ENCODE measurements around the gene LPAR1. TPM values are rescaled to one million over a fixed set of nuclear protein-coding genes. Genes with fewer than 3 reads are reported as not detected.

Gene LPAR1
- polyA plus RNA-seq, 3 donors: 15.1 to 18.1 (median 17.5) TPM

DNA sequence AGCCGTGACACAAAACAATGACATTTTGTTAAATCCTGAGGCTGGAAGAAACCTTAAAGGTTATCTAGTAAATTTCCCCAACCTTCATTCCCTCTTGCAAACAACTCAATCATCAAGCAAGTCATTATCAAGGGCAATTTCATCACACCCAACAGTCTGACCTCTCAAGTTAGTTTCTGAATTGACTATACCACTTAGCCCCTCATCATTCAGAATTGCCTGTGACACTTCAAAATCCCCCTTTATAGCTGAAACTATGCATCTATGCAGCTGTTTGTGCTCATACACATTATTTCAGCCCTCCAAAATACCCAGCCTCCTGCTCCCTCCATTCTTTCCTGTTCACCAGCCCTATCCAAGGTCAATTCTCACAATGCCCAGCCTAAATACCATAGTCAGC lies 24.6 kb downstream of the LPAR1 start:
- Histone ChIP-seq H3K4me2 (replicated peaks; ENCODE audit: extremely low read depth, low read length, poor library complexity, severe bottlenecking) (no peak overlapping the region), H3K4me3 (replicated peaks in 1 of 3; ENCODE audit: low read depth in 2 of 3, low read length in 3 of 3) (no peak overlapping the region), H3K9me3 (replicated peaks in 1 of 2; ENCODE audit: control insufficient read depth in 1 of 2, insufficient read depth in 1 of 2, low read length in 2 of 2) (no peaks in the 10 kb centered on the region), H4K20me1 (ENCODE audit: insufficient read depth, low read length) (peaks cover 97% of the 10 kb centered on the region), H3K27me3 (ENCODE audit: control insufficient read depth in 2 of 2, insufficient read depth in 2 of 2, low read length in 2 of 2) (no peaks in the 10 kb centered on the region), H3K79me2 (ENCODE audit: insufficient read depth, low read length) (peaks cover 30% of the 10 kb centered on the region), H3K9ac (ENCODE audit: insufficient read depth, low read length, poor library complexity, severe bottlenecking) (no peak overlapping the region), H3K4me1 (ENCODE audit: control insufficient read depth in 1 of 2, insufficient read depth in 2 of 2, low read length in 2 of 2) (peaks cover 18% of the 10 kb centered on the region in 2 donors), H3K36me3 (replicated peaks in 1 of 2; ENCODE audit: control insufficient read depth in 1 of 2, insufficient read depth in 2 of 2, low read length in 2 of 2) (no peaks in the 10 kb centered on the region), H3K27ac (ENCODE audit: low read depth in 1 of 2, low read length in 2 of 2) (no peak overlapping the region), H2AFZ (ENCODE audit: insufficient read depth, low read depth, low read length, poor library complexity, severe bottlenecking) (no peak overlapping the region)
- WGBS (ENCODE audit: insufficient coverage): no CpG with 5 or more reads among the region's 1 CpG
- TF ChIP-seq, protein P1, sequence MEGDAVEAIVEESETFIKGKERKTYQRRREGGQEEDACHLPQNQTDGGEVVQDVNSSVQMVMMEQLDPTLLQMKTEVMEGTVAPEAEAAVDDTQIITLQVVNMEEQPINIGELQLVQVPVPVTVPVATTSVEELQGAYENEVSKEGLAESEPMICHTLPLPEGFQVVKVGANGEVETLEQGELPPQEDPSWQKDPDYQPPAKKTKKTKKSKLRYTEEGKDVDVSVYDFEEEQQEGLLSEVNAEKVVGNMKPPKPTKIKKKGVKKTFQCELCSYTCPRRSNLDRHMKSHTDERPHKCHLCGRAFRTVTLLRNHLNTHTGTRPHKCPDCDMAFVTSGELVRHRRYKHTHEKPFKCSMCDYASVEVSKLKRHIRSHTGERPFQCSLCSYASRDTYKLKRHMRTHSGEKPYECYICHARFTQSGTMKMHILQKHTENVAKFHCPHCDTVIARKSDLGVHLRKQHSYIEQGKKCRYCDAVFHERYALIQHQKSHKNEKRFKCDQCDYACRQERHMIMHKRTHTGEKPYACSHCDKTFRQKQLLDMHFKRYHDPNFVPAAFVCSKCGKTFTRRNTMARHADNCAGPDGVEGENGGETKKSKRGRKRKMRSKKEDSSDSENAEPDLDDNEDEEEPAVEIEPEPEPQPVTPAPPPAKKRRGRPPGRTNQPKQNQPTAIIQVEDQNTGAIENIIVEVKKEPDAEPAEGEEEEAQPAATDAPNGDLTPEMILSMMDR (IDR thresholded peaks at IDR 0.05): no peak
- H3K4me3 Mint-ChIP-seq: no peak overlapping the region
- H3K4me1 Mint-ChIP-seq: peaks cover 2% of the 10 kb centered on the region
- H3K27ac Mint-ChIP-seq: no peak overlapping the region
- intact Hi-C loops (cut with micrococcal nuclease): no loop called here
- H3K9me3 Mint-ChIP-seq: no peaks in the 10 kb centered on the region
- peaks cover 2 to 6% (median 5%) of the 10 kb centered on the region in 3 donors for H3K27me3 Mint-ChIP-seq (ENCODE audit: low read depth in 3 of 3)
- DNase-seq: no peak
- H3K36me3 Mint-ChIP-seq: peaks cover 13 to 17% of the 10 kb centered on the region in 2 donors

DNA sequence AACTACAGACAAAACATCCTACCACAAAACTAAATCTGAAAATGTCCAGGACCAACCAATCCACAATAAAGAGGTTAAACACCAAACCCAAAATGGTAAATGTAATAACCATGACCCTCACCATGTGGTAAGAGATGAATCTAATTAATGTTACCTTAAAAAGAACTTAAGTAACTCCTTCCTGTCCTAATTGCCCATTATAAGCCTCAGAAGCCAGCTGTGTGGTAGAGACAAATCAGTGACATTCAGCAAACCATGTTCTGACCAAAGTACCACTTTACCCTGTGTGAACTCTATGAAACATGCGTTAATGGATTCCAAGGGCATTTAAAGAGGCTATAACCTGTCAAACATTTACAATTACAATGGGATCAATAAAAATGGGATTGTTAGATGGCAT lies 25.0 kb downstream of the LPAR1 start:
- peaks cover 34% of the 10 kb centered on the region for H3K79me2 ChIP-seq (ENCODE audit: insufficient read depth, low read length)
- Mint-ChIP-seq H3K9me3 (no peaks in the 10 kb centered on the region), H3K27ac (no peak overlapping the region), H3K27me3 (ENCODE audit: low read depth in 3 of 3) (peaks cover 2 to 6% (median 5%) of the 10 kb centered on the region in 3 donors), H3K36me3 (peaks cover 10 to 18% of the 10 kb centered on the region in 2 donors), H3K4me3 (no peak overlapping the region), H3K4me1 (no peaks in the 10 kb centered on the region)
- peaks cover 97% of the 10 kb centered on the region for H4K20me1 ChIP-seq (ENCODE audit: insufficient read depth, low read length)
- no peak overlapping the region for H3K9ac ChIP-seq (ENCODE audit: insufficient read depth, low read length, poor library complexity, severe bottlenecking)
- no peaks in the 10 kb centered on the region for H3K27me3 ChIP-seq (ENCODE audit: control insufficient read depth in 2 of 2, insufficient read depth in 2 of 2, low read length in 2 of 2)
- H2AFZ ChIP-seq (ENCODE audit: insufficient read depth, low read depth, low read length, poor library complexity, severe bottlenecking): no peak overlapping the region
- H3K9me3 ChIP-seq (replicated peaks in 1 of 2; ENCODE audit: control insufficient read depth in 1 of 2, insufficient read depth in 1 of 2, low read length in 2 of 2): no peaks in the 10 kb centered on the region
- no peak overlapping the region for H3K27ac ChIP-seq (ENCODE audit: low read depth in 1 of 2, low read length in 2 of 2)
- intact Hi-C loops (cut with micrococcal nuclease): no loop called here
- no peak overlapping the region for H3K4me2 ChIP-seq (replicated peaks; ENCODE audit: extremely low read depth, low read length, poor library complexity, severe bottlenecking)
- H3K4me1 ChIP-seq (ENCODE audit: control insufficient read depth in 1 of 2, insufficient read depth in 2 of 2, low read length in 2 of 2): peaks cover 18% of the 10 kb centered on the region in 2 donors
- H3K36me3 ChIP-seq (replicated peaks in 1 of 2; ENCODE audit: control insufficient read depth in 1 of 2, insufficient read depth in 2 of 2, low read length in 2 of 2): no peaks in the 10 kb centered on the region
- no peak for DNase-seq
- H3K4me3 ChIP-seq (replicated peaks in 1 of 3; ENCODE audit: low read depth in 2 of 3, low read length in 3 of 3): no peak overlapping the region
- TF ChIP-seq, protein P1 (IDR thresholded peaks at IDR 0.05): no peak
- no CpG with 5 or more reads among the region's 1 CpG for WGBS (ENCODE audit: insufficient coverage)
